Measurements from ENCODE around the gene MGAT4A.
"Not testable (repeated sequence)": the region's sequence is repeated elsewhere in the genome, so short reads cannot be mapped to it uniquely, and the experiment has no call there.

Gene MGAT4A

DNA sequence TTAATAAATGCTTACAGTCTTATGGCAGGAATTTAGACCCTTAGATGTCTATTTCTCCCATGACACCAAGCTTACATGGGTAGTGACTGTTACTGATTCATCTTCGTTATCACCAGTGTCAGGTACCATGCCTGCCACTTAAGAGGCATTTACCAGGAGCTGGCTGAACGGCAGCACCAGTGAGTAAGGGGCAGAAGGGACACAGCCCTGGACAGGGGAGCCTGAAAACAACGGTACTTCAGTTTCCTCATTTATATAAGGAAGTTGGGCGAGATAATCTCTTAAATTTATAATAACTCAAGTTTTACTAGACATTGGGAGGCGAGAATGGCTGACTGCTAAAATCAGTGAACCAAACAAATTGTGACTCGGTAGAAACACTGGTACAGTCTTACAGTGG is 123.8 kb downstream of the MGAT4A start:
- no peak for DNase-seq (ENCODE audit: low spot score)

DNA sequence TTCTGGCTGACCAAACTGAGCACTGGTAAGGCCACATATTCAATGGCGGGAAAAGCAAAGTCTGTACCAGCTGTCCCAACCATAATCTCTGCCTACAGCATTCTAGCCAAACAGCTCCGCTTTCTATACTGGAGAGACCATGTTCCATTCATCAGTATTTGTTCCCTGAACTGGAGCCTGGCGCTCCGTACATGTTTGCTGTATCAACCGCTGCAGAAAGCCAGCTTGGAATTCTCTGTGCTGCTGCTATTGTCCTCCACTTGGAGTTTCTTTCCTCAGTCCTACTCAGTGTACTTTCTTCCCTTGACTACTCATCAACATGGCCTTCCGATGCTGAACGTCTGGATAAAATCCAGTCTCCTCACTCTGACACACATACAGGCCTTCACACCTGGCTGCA is 124.5 kb downstream of the MGAT4A start:
- DNase-seq (ENCODE audit: low spot score), result no peak

DNA sequence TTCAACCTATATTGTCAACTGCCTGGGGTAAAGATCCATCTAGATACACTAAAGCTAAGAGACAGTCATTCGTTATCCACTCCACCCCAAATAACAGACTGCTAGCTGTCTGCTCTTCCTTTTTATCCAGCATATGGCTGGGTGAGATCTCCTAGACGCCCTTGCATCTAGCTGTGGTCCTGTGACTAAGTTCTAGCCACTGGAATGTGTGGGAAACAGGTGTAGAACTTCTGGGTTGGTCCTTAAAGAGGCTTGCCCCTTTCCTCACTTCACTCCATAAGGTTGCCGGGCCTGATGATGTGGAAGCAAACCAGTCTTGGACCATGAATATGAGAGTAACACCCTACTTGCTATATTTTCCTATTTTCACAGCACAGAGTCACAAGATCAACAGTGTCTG is 125.9 kb downstream of the MGAT4A start:
- no peak for DNase-seq (ENCODE audit: low spot score)

DNA sequence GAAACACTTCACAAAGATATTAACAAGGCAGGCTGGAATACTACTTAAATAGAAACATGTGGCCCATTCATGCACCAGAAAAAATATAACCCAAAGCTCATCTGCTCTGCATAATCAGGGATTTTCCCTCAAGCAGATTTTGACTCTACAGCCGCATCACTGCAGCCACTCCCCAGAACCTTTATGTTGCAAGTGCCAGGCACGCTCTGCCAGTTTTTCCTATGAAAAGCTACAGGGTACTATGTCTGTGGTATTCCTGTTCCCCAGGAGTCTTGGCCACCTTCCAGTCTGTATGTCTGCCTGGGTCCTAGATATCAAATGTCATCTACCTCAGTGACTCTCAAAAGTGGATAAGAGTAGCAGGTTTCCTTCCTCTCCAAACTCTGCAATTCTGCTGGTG is 126.4 kb downstream of the MGAT4A start:
- no peak for DNase-seq (ENCODE audit: low spot score)

DNA sequence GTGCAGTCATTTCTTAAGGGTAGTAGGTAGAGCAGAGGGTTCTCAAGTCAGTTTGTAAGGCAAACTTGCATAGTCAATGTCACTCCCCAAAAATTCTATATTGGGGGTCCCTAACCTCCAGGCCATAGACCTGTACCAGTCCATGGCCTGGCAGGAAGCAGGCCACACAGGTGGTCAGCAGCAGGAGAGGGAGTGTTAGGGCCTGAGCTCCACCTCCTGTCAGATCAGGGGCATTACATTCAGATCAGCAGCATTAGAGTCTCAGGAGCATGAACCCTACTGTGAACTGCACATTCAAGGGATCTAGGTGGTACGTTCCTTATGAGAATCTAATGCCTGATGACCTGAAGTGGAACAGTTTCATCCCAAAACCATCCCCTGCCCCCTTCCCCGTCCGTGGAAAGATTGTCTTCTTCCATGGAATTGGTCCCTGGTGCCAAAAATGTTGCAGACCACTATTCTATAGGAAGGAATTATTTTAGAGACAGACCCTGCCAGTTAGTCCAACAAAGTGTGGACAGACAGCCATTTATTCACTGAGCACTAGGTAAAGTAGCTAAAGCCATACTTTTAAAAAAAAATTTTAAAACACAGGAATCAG is 129.3 kb downstream of the MGAT4A start:
- peak; percentile 87 for DNase-seq (ENCODE audit: low spot score)

DNA sequence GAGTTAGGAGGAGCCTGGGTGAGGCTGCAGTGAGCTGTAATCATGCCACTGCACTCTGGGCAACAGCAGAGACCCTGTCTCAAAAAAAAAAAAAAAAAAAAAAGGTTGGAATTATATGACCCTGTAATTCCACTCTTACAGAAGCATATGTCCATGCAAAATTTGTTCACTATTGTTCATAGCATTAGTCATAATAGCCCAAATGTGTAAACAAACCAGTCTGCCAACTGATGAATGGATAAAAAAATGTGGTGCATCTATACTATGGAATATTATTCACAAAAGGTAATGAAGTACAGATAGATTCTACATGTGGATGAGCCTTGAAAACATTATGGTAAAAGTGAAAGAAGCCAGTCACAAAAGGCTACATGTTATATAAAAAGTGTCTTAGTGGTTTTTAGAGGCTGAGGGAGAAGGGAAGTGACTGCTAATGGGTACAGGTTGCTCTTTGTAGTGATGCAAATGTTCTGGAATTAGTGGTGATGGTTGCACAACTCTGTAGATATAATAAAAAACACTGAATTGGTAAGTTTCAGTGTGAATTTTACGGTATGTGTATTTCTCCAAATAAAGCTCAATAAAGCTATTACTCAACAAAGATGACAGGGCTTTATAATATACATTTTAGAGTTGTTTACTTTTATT is 132.0 kb downstream of the MGAT4A start:
- DNase-seq (ENCODE audit: low spot score), result no peak

DNA sequence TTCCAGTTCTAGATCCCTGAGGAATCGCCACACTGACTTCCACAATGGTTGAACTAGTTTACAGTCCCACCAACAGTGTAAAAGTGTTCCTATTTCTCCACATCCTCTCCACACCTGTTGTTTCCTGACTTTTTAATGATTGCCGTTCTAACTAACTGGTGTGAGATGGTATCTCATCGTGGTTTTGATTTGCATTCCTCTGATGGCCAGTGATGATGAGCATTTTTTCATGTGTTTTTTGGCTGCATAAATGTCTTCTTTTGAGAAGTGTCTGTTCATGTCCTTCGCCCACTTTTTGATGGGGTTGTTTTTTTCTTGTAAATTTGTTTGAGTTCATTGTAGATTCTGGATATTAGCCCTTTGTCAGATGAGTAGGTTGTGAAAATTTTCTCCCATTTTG is 136.3 kb downstream of the MGAT4A start:
- not testable (repeated sequence) for DNase-seq (ENCODE audit: low spot score)

DNA sequence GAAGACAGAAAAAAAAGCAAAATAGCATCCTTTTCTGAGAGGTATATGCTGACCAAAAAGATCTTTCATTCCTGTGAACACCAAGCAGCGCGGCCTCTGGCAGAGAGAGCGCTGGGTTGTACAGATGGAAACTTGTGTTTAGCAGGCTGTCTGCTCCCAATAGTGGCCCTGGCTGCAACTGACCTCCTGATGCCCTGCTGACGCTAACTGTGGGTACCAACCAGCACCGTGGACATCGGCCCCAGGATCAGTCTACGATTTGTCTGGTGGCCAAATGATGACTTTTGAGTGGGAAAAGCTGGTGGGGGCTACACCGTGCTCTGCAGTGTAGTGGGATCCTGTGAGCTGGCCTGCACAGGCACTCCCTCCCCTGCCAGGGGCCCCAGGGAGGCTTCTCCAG is 138.4 kb downstream of the MGAT4A start:
- DNase-seq (ENCODE audit: low spot score), result no peak

DNA sequence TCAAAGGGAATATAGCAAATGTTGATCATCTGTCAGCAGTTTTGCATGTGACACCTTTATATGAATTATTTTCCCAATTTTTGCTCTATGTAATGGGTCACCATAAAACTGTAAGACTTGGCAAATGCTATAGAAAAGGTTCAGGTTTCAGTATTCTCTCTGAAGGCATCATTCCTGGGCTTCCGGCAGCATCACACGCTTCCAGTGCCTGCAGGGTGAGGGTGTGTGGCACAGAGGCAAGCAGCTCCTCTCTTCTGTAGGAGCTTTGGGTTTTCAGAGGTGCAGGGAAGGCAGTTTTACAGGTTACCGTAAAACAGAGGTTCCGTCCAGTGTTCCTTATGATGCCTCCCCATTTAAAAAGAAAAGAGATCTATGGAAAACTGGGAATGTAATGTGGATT is 141.4 kb downstream of the MGAT4A start:
- no peak for DNase-seq (ENCODE audit: low spot score)

DNA sequence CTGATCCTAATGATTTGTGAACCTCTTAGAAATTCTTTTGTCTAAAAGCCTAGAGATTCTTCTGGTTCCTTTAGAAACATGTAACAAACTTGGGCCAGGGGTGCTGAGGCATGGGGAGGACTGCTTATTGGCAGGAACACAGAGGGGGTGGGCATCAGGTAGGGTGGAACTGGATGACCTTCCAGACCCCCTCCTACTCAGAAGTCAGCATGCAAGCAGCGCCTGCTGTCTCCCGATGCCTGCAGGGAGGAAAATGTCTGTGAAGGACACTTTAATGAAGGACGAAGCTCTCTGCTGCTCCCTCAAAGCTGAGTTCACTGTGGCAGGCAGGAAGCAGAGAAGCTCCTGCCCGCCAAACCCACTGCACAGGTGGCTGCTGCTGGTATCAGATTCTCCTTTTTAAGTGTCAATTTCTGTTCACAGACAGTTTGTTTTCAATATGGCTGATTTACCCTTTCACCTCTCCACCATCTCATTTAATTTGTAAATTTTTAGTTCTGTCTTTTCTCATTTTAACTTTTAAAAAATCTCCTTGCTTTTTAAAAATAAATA is 142.0 kb downstream of the MGAT4A start:
- DNase-seq (ENCODE audit: low spot score), result no peak

DNA sequence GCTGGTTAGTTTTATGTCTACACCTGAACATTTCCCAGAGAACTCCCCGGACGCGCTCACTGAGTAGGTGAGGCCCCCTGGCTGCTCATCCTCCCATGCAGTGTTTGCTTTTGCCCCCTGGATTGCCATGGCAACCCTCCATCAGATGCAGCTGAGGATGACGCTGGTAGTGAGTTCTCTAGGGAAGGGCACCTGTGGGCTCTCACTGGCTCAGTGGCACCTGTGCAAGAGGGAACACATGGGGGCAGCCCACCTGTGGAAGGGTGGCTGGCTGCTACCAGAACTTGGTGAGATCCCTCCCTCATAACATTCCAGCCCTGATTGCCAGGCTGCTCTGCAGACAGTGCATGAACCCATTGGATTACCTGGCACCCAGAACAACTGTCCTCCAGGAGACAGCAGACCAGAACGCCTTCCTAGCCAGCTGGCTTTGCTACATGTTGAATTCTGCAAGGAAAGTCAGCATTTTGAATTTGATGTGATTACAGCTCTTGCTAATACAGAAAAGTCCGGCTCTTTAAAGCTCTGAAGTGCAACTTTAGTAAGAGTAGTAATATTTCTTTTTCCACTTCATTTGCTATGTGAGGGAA is 144.3 kb downstream of the MGAT4A start:
- no peak for DNase-seq (ENCODE audit: low spot score)

DNA sequence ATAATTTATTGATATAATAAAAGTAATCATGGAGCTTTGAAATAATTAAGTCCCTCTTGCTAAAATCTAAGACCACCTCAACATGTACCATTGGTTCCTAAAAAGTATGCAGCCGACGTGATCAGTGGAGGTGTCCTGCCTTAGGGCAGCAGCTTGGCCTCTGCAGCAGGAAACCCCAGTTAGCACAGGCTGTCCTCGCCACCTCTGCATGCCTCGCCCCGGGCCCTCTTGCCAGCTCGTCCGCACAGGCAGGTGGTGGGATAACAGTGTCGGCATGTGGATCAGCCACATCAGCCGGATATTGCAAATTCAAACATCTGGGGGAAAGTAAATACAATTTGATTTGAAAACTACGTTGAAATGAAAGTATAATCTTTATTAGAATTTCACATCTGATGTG is 145.5 kb downstream of the MGAT4A start:
- DNase-seq (ENCODE audit: low spot score), result no peak

DNA sequence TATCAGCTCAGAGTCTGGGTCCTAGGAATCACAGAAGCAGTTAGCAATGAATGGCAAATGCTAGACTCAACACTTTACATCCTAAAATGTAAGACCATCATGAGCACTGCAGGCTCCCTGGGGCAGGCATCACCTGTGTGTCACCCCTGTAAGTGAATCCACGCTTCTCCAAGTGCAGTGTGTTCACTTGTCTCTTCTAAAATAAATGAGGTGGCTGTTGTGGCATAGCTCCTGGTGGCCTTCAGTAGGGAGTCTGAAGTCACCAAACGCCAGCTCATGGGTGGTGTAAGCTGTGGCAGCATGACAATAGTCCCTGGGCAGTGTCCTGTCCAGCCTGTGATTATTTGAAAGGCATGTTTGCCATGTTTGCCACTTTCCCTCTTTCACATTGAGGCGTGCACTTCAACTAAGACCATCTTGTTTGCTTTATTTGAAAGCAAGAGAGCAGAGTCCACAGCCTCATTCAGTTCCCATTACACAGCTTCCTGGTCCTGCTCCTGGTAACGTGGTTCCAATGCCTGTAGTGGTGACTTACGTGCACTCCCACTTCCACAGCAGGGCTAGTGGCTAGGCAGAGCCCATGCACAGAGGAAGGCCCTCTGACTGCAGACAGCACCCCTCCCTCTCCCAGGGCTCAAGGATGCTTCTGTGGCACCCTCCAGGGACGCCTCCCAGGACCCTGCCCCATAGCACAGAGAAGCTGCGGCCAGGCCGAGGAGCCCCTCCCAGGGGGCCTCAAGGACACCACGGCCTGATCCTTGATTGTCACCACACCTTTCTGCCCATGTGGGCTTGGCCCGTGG is 146.9 kb downstream of the MGAT4A start:
- peak; percentile 88 for DNase-seq (ENCODE audit: low spot score)

DNA sequence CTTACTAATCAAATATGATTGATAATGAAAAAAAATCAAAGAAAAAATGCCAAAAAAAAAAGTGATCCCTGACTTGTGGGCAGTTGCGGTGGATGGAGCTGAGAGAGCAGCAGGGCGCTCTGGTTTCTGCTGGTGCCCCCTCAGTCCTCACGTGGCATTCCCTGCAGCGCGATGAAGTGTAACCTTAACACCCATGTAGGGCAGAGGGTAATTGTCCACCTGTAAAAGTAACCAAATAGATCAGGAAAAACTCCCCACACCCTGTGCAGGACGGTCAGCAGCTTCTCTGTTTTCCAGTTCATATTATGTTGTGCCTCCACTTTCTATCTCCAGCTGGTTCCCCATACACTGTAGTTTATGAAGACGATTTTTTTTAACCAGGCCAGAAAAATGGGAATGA is 147.7 kb downstream of the MGAT4A start:
- no peak for DNase-seq (ENCODE audit: low spot score)

DNA sequence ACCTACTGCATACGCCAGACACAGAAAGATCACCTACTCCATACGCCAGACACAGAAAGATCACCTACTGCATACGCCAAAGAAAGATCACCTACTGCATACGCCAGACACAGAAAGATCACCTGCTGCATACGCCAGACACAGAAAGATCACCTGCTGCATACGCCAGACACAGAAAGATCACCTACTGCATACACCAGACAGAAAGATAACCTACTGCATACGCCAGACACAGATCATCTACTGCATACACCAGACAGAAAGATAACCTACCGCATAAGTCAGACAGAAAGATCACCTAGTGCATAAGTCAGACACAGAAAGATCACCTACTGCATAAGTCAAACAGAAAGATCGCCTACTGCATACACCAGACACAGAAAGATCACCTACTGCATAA is 148.4 kb downstream of the MGAT4A start:
- DNase-seq (ENCODE audit: low spot score), result no peak

DNA sequence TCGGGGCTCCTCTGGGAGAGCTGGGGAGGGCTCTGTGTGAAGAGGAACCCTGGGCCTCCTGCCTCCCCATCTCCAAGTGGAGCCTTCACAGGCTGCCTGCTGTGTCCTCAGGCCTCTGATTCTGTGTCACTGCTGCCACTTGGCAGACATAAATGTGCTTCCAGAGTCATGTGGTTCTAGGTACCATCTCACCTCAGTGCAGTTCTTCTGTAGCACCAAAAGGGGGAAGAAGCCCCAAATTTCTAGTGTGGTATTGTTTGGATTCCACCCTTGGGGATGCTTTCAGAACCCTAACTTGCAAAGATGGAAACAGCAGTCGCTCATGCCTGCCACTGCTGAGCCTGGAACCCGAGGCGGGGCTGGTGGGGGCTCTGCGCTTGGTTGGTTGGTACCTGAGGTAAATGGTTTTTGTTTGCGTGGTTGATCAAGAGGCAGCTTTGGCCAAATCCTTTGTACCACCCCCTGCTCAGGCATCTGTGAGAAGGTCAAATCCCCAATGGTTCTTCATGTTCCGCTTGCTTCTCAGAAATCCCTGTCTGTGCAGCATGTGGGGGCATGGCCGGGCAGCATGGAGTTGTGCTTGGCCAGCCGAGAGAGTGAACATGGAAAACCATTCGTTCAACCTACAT is 150.2 kb downstream of the MGAT4A start:
- DNase-seq (ENCODE audit: low spot score), result no peak

DNA sequence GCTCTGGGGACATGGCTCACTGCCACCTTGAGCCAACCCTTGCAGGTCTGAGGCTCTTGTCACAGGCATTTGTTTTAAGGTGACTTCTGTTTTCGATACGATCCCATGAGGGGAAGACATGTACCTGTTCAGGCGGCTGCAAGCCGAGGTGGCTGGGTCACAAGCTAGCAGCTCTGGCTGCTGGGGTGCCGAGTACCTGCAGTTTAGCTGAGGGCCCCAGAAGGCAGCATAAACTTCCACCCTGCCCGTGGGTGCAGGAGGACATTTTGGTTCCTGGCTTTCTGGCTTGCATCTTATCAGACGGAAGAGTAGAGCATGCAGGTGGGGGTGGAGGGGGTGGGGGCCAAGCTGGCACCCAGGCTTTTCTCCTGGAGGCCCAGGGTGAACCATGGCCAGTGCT is 151.0 kb downstream of the MGAT4A start:
- no peak for DNase-seq (ENCODE audit: low spot score)

DNA sequence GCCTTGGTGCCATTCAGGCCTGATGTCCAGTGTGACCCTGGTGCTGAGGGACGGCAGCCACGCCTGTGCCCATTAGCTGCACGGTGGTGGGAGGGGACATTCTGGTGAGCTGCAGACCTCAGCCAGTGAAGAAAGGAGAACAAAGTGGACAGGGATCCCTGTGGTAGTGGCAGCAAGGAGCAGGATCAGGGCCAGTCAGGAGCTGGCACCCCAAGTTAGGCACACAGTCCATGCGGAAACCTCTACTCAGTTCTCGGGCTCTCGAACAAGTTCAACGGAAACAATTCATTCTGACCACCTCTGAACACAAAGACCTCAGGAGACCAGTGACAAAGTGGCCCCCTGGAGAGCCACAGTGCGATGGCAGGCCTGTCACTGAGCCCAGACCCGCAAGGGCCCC is 152.7 kb downstream of the MGAT4A start:
- no peak for DNase-seq (ENCODE audit: low spot score)

DNA sequence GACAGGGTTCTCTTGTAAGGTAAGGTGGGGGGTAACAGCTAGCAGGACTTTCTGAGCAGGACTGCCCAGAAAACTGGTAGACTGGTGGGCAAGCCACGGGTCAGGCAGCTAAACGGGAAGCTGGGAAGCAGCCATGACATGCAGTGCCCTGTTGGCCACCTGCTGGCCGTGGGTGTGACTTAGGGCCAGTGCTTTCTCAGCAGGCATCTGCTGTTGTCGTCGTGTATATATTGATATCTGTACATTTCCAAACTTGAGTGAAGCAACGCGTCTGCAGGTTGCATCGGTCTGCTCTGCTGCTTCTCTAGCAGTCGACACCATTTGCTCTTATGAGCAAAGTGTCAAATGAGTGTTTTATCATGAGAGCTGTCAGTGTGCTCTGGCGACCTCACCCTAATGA is 153.6 kb downstream of the MGAT4A start:
- DNase-seq (ENCODE audit: low spot score), result no peak

DNA sequence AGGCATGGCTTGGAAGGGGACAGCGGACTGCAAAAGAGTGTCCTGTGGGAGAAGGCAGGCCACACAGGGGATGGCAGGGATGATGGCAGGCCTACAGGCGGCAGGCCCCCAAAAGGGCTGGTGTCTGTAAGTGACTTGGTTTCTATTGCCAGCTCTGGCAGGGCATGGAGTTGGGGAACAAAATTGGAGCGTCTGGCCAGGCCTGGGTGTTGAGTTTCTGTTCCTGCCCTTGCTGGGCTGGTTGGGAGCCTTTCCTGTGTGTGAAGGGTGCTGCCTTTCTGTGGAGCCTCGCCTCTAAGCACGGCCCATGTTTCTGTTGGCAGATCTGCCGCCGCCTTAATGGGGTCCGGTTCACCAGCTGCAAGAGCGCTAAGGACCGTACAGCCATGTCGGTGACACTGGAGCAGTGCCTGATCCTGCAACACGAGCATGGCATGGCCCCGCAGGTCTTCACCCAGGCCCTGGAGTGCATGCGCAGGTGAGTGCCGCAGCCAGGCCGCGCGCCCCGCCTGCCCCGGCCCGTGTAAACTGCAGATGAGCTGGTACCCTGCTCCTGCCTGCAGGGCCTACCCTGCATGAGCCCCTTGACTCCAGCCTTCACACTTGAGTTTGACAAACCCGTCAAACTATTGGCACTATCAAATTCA is 154.1 kb downstream of the MGAT4A start:
- DNase-seq (ENCODE audit: low spot score), result no peak

DNA sequence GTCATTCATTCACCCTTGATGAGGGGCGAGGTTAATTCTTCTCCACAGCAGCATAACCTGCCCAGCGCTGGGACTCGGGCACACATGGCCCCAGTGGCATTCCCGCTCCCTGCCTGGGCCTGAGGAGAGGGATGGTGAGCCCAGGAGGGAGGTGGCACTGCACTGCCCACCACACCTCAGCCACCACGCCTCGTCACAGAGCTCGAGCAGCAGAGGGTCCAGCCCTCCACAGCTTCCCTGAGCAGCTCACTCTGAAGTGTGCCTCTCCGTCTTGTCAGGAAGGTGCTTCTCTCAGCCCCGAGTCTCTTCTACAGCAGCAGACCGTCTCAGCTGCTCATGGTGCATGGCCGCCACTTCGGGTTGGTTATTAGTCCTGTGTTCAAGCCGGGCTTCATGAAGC is 157.5 kb downstream of the MGAT4A start:
- no peak for DNase-seq (ENCODE audit: low spot score)

DNA sequence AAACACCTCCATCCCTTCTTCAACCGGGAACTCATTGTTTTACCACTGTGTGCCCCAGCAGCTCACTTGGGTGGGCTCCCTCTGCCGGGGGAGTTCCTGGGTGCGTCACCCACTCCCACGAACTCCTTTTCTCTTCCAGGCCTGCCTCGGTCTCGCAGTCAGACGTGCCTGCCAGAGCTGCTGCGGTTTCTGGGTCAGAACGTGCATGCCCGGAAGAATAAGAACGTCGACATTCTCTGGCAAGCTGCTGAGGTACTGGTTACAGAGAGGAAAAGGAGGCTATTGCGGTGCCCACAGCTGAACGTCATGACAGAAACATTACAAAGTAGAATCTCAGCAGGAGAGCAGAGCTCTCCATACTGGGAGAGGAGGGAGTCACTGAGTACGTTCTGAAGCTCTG is 158.3 kb downstream of the MGAT4A start:
- no peak for DNase-seq (ENCODE audit: low spot score)
